ENCODE data around the gene MAMDC2.
A peak's percentile ranks its signal among the peaks of the same experiment; 100 is the strongest.

MAMDC2 gene, protein sequence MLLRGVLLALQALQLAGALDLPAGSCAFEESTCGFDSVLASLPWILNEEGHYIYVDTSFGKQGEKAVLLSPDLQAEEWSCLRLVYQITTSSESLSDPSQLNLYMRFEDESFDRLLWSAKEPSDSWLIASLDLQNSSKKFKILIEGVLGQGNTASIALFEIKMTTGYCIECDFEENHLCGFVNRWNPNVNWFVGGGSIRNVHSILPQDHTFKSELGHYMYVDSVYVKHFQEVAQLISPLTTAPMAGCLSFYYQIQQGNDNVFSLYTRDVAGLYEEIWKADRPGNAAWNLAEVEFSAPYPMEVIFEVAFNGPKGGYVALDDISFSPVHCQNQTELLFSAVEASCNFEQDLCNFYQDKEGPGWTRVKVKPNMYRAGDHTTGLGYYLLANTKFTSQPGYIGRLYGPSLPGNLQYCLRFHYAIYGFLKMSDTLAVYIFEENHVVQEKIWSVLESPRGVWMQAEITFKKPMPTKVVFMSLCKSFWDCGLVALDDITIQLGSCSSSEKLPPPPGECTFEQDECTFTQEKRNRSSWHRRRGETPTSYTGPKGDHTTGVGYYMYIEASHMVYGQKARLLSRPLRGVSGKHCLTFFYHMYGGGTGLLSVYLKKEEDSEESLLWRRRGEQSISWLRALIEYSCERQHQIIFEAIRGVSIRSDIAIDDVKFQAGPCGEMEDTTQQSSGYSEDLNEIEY

DNA sequence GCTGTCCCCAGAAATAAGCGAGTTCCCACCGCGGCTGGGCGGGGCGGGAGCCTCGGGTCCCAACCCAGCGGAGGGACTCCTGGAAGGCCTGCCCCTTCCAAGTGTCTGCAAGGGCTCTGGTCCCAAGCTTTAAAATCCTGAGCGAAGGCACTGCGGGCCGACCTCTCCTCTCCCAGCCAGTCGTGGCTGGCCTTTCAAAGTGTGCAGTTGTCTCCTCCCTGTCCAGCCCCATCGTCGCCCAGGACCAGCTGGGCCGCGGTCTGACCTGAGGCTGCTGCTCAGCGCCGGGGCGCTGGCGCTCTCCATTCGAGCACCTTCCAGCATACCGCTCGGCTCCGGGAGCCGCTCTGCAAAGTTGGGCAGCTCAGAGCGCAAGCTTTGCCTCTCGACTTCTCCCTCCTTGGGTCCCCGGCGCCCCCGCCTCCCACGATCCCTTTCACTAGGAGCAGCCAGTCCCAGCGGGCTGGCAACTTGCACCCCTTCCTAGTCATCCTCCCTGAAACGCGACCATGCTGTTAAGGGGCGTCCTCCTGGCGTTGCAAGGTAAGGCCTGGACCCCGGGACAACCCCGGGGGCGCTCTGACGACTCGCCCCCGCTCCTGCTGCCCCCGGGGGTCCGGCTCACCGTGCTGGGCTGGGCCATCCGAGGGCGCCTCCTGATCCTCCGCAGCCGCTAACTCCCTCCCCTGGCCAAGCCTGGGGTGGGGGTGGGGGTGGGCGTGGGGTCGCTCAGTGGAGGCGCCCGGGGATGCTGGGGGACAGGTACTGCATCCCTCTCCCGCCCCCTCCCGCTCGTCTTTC is at the start of gene MAMDC2:
TSS of gene MAMDC2 (plus strand) at position 160 of the 801 bp plus-strand sequence. CDS start at position 510, 350 bp downstream.
- DNase-seq = no peak

DNA sequence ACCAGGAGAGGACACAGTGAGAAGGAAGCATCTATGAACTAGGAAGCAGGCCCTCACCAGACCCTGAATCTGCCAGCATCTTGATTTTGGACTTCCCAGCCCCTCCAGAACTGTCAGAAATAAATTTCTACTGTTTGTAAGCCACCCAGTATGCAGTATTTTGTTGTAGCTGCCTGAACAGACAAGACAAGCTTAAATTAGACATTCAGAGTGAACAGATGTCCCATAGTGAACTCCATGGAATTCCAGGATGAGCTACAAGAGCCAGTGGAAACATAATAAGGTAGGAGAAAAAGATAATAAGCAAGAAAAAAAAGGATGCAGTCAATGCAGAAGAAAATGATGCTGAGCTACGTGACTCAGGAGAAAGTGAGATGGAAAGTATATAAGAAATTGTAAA is 47.8 kb upstream of the MAMDC2 start:
- no peak for DNase-seq

DNA sequence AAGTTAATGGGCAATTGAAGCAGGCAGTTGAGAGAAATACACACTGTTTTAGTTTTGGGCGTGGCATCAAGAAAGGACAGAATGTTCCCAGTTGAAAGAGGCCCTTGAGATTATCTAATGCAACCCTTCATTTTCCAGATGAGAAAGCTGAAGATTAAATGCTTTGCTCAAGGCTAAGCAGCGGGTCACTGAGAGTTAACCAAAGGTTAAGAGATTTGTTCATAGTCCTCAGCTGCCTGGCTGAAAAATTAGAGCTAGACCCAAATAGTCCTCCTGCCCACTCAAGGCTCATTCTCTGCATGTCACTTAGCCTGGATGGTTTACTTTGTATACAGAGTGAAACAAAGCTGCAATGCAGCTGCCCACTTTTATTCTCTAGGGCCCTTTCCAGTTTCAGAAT is 46.7 kb upstream of the MAMDC2 start:
- DNase-seq = peak; percentile 13 to 28

DNA sequence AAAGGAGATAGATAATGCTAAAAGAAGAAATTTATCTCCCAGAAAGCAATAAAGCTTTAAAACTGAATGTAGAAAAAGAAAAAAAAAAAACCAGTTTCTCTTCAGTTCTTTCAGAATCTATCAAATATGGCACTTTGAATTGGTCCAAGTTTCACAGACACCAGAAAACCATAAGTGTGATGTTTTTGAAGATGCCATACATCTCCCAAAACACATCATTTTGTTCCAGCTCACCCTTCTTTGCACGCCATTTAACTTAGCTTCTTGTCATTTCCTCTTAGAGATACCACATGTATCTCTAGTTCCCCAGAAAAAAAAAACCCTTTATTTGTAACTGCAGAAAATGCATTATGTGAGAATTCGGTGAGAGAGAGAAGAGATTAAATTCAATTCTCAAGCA is 46.1 kb upstream of the MAMDC2 start:
- no peak for DNase-seq

DNA sequence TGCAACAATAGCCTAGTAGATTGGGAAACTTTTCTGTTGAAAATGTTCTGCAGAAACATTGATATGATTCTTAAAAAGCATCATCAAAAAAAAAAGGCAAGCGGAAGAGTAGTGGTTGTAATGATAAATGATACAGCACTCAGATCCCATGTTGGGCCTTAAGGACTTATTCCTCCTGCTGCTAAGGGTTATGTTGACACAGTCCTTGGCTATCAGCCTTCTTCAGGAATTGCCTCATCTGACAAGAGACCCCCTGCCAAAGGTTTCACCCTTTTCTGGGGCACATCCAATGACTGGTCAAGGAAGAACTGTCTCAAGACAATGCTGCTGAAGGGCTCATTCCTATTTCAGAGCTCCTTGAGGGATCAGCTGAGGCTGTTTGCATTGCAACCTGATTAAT is 44.3 kb upstream of the MAMDC2 start:
- no peak for DNase-seq

DNA sequence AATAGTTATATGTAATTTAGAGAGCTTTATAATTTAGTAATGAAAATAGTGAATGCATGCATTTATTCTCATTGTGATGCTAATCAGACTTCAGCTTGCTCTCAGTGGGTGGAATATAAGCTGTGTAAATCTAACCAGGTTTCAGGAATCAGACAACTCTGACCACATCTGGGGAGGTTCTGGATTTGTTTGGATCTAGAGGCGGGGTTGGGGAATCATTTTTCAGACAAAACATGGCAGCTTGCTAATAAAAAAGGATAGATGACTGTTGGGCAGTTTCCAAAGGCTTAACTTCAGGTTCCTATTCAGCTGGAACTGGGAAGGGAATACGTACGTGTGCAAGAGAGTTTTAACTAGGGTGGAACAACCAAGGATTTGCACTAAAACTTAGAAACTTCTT is 43.2 kb upstream of the MAMDC2 start:
- no peak for DNase-seq

DNA sequence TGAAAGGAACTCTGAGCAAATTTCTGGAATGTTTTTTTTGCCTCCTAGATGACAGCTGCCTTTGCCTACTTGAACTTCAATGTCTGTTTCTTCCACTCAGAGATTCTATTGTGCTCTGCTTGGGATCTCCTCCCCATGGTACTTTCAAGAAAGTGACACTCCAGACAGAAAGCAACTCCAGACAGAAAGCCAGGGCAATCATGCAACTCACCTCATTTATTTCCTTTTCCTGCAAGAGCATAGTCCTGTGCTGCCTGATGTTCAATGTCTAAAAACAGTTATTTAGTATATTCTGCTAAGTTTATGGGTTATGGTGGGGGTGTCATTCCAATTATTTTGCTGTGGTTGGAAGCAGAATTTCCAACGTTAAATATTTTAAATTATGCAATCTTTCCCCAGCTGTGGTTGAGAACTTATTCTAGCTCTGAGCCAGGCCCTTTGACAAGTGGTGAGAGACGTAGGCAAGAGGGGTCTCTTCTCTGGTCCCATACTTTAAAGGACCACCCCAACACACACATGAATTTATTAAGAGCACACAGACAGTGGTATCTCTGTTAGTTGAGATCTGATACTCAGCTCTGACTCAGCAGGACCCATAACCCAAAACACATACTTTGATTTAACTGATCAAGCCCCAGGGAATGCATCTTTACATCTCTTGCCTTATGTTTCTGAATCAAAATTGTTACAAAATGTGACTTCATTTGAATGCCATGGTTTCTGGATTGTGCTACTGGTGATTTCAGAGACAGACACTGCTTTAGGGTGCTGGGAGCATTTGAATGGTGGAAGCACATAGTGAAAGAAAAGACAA is 39.5 kb upstream of the MAMDC2 start:
- DNase-seq = no peak

DNA sequence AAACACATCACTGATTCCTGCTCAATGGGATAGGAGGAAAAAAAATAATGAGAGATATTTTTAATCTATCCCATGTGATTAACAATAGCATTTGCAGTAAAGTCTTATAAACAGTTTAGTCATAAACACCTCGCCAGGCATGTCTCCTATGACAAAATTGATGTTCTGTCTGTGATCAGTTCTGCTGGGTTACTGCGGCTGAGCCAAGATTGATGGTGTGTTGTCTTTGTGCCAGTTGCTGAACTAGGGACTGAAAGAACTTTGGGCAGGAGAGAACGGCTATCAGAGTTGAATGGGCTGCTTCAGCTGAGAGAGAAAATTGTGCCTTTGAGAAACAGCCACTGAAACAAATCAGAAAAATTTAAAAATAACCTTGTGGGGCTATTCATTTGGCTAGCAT is 37.3 kb upstream of the MAMDC2 start:
- no peak for DNase-seq

DNA sequence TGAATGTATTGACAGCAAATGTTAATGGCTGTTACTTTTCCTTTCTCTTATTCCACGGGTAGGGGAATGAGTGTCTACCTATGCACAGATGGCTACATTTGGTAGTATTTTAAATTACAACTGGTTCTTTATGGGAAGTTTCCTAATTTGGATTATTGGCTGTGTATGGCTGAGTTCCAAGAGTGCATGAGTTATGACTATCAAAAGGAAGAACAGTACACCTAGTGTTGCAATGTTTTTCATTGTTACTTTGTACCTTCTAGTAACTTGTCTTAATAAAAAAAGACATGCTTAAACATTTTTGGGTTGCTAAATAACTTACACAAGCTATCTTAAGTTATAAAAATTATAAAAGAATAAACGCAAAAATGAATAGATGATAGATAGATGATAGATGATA is 35.8 kb upstream of the MAMDC2 start:
- DNase-seq = no peak

DNA sequence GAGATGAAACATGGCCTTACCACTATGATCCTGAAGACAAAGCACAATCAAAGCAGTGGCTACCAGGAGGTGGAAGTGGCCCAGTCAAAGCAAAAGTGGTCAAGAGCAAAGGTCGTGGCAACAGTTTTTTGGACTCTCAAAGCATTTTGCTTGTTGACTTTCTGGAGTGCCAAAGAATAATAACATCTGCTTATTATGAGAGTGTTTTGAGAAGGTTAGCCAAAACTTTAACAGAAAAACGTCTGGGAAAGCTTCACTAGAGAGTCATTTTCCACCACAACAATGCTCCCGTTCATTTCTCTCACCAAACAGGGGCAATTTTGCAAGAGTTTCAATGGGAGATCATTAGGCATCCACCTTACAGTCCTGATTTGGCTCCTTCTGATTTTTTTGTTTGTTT is 33.6 kb upstream of the MAMDC2 start:
- no peak for DNase-seq

DNA sequence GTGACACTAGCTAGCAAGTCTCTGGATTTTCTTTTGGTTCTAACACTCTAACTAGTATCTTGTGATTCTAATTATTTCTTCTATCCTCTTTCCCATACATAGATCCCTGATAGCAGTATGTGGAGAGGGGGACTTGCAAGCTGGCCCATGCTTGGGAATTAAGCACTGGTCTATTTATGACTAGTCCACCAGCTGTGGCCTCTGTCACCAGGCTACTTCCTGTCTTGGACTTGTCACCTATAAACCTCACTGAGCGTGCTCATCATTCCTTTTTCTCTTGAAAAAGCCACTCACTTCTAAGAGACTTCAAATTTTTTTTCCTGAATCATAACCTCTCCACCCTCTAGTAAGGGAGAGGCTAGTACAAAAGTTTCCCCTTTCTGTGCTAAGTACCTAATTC is 32.3 kb upstream of the MAMDC2 start:
- no peak for DNase-seq

DNA sequence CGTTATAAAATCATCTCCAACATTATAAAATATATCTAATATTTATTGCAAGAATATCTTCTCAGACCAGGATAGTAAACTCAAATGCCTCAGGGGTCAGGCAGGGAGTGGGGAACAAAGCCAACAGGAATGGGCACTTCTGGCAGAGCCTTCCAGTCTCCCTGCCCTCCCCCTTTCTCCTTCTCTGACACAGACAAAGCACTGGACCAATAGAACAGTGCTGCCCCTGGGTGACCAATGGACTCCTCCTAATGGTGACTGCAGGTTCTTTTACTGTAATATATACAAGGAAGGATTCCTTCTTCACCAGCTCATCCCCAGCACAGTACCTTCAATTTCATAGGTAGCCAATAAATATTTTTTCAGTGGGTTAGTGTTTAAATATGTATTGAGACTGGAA is 31.1 kb upstream of the MAMDC2 start:
- peak in 1 of 2 experiments; percentile 8 for DNase-seq

DNA sequence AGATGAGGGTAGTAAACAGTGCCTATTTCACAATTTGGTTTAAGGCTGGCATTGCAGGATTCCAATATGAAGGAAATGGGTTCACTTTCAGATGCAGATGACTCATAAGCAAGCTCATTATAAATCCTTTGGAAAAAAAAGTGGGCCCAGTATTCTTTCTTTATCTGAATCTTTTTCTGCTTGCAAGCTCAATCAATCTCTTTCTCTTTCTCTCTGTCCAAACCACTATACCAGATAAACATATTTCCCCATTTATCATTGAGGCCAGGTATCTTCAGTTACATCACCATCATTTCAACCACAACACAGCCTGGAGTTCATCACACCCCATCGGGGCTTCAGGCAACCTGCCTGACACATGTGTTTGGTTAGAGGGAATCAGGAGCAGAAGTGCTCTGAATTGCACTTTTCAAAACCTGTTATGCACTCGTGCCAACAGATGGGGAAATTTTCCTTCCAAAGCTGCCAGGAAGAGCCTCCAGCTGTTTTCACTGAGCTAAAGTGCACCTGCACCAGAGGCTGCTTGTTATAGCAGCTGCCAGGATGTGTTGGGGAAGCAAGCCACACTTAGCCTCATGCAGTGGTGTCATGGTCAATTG is 30.0 kb upstream of the MAMDC2 start:
- no peak for DNase-seq

DNA sequence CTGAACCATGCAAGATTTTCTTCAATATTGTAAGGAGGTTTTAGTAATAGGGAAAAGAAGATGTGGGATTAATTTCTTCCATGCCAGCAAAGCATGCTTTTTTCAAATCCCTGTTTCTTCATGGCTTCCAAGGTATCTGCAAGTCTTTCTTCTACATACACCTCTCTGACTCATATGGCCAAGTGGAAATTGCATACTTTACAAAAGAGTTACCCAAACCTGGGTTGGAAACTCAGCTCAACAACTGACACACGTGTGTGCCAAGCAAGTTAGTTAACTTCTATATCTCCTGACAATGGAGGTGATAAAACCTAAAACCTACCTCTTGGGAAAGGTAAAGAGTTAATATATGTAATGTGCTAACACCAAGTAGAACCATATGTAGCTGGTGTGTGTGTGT is 28.5 kb upstream of the MAMDC2 start:
- no peak for DNase-seq

DNA sequence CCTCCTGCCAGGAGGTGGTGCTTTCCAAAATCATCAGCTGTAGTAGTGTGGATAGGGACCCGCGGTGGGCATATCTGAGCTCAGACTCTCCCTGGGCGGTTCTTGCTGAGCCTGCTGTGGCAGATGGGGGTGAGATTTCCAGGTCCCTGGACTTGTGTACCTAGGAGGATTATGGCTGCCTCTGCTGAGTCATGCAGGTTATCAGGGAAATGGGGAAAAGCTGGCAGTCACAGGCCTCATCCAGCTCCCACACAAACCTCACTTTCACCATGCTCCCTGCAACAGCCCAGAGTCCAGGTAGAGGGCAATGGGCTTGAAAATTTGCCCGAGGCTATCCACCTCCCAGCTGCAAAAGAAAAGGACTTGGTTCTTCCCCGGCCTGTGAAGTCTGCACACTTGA is 23.4 kb upstream of the MAMDC2 start:
- no peak for DNase-seq

DNA sequence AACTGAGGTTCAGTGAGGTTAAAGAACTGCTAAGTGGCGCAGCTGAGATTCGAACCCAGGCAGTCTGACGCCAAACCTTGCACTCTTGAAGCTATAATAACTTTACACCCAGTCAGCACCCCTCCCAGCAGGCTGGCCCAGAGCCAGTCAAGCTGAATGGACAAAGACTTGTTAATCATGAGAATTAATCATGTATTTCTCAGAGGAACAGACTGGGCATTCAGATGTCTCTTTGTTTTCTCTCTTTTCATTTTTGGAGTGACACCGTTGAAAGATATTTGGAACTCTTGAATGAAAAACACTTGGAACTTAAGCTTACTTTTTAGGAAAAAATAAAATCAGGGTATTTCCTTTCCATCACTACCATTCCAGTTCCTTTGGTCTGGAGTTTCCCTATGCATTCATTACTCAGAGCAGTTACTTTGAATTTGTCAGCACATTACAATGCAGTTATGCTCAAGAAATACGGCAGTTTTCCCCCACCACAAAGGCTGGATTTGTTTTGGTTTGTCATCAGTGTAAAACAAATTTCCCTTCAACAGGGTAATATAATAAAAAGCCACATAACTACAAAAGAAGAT is 22.6 kb upstream of the MAMDC2 start:
- DNase-seq = no peak

DNA sequence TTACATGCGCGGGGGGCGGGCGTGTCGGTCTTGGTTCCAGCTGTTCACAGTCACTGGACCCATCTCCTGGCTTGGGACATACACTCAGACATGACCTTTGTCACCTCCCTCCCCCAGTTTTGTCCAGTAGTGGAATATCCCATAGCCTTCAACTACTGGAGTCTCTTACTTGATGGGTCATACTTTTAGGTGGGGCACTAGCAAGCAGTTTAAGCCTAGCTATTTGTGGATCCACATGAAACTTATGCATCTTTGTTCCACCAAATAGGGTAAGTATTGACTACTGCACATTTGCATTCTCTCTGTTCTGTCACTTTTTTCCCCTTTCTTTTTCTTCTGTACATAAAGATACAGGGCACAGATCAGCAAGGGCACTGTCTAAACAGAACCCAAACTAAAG is 15.4 kb upstream of the MAMDC2 start:
- DNase-seq = no peak

DNA sequence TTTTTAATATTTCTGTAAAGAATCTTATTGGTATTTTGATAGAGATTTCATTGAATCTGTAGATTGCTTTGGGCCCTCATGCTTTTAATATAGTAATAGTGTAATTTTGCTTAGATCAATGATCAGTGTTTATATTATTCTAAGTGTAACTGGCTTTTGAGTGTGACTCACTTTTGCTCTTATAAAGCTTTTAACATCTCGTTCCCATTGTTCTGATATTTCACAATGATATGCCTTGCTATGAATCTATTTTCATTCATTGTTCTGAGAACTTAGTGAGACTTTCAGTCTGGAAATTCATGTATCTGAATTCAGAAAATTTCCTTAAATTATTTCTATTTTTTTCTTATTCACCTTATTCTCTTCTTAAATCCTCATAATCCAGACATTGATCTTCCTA is 13.5 kb upstream of the MAMDC2 start:
- no peak for DNase-seq

DNA sequence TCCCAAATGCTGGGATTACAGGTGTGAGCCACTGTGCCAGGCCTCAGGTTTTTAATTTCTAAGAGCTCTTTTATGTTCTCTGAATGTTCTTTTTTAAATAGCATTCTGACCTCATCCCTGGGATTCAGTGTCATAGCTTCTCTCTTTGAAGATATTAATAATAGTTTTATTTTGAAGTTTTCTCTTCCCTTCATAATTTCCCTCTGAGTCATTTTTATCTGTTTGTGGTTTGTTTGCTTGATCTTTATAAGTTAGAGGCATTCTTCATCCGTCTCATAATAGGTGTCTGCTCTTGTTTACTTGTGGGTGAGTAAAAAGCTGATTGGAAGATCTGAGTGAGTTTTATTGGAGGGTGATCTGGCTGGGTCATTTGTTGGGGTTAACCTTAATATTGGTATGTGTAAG is 12.5 kb upstream of the MAMDC2 start:
- no peak for DNase-seq

DNA sequence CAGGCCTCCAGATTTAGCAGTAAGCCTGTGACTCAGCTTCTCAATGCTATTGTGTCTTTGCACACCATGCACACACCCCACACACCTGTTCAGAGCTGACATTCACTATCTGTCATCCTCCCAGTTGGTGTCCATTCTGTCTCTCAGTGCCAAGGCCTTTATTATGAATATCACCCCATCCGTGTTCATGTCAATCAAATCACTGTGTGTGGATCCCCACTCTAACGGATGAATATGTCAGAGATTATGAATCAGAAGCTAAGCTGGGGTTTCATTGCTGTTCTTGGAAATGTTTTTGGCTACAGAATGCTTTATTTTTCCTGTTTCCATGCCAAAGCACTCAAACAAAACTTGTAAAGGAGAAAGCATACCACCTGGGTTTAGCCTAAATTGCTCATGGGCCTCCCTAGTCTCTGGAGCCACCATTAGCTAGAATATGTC is 9.4 kb upstream of the MAMDC2 start:
- DNase-seq = no peak

DNA sequence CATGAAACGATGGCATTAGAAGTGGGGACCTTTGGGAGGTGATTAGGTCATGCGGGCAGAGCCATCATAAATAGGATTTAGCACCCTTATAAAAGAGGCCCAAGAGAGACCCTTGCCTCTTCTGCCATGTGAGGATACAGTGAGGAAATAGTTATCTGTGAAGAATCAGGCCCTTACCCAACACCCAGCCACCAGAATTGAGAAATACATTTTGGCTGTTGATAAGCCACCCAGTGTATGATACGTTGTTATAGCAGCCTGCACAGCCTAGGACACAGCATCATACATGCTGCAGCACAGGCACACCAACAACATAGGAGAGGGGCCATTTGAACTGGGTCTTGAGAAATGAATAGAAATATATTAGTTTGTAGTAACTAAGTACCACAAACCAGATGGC is 8.0 kb upstream of the MAMDC2 start:
- DNase-seq = no peak

DNA sequence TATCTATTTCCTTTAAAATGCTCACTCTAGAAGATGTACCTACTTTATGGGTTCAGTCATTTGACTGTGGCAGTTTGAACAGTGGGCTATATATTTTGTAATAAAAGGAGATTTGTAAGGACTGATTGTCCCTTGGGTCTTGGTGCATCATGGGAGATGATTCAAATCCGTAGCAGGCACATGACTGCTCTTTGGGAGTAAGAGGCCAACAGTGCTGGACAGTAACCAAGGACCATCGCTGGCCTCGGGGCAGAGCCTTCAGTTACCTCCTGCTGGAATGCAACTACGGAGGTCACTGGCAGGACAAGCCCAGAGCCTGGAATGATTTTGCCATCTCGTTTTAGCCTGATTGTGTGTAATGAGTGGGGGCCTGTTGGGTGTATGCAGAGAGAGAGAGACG is 7.0 kb upstream of the MAMDC2 start:
- DNase-seq = no peak

Data from NCI-H1930 (cell line).